ENCODE data around the gene ARHGEF2.
A peak's percentile ranks its signal among the peaks of the same experiment; 100 is the strongest.
"Not testable (repeated sequence)": the region's sequence is repeated elsewhere in the genome, so short reads cannot be mapped to it uniquely, and the experiment has no call there.

ARHGEF2 gene

DNA sequence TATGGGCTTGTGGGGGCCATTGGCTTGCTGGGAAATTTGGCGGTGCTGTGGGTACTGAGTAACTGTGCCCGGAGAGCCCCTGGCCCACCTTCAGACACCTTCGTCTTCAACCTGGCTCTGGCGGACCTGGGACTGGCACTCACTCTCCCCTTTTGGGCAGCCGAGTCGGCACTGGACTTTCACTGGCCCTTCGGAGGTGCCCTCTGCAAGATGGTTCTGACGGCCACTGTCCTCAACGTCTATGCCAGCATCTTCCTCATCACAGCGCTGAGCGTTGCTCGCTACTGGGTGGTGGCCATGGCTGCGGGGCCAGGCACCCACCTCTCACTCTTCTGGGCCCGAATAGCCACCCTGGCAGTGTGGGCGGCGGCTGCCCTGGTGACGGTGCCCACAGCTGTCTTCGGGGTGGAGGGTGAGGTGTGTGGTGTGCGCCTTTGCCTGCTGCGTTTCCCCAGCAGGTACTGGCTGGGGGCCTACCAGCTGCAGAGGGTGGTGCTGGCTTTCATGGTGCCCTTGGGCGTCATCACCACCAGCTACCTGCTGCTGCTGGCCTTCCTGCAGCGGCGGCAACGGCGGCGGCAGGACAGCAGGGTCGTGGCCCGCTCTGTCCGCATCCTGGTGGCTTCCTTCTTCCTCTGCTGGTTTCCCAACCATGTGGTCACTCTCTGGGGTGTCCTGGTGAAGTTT lies 36.4 kb downstream of the ARHGEF2 start:
- DNase-seq = peak; percentile 36 to 48

GRCh38 chr1:155940993-155941844 lies 37.1 kb downstream of the ARHGEF2 start, which contains the start of gene RXFP4:
Gene RXFP4 (plus strand): TSS chr1:155941638. CDS start chr1:155941710, 72 bp downstream.
- peak; percentile 37 to 63 for DNase-seq

DNA sequence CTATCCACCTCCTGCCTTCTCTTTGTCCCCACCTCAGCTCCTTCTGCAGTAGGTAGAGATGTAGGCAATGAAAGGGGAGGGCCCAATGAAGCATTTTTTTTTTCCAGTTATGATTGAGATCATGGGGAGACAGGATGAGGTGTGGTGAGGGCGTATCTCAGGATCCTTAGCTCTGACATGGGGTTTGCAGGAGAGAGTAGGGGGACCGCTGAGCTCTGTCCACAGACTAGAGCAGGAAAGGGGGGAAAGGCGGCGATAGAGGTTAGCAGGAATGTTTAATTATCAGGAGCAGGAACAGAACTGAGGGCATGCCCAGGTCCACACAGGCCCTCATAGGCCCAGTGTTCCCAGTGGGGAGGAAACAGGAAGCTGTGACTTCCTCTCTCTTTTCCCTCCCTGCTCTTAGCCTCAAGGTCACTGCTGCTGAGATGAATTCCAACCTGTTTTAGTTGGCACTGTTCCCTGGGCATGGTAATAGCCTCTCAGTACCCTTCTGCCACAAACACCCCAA lies 37.8 kb downstream of the ARHGEF2 start:
- peak; percentile 45 to 69 for DNase-seq

- peak; percentile 58 to 61 for DNase-seq
These were observed 40.1 kb downstream of the ARHGEF2 start for GRCh38 chr1:155938220-155938627.

DNA sequence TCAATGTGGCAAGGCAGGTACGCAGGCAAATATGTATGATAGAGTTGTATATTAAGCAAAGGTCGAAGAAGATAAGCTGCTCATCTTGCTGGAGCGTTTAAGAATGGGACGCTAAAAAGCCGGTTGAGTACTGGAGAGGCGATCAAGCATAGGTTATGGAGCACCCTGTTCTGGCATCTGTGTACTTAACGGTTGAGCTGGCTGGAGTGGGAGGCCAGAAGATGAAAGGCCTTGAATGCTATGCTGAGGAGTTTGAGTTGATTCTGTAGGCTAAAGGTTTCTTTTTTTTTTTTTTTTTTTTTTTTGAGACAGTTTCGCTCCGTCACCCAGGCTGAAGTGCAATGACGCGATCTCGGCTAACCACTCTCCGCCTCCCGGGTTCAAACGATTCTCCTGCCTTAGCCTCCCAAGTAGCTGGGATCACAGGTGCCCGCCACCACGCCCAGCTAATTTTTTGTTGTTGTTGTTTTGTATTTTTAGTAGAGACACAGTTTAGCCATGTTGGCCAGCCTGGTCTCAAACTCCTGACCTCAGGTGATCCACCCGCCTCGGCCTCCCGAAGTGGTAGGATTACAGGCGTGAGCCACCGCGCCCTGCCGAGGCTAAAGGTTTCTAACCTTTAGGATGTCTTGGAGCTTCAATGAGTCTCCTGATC lies 43.3 kb downstream of the ARHGEF2 start:
- DNase-seq = no peak

DNA sequence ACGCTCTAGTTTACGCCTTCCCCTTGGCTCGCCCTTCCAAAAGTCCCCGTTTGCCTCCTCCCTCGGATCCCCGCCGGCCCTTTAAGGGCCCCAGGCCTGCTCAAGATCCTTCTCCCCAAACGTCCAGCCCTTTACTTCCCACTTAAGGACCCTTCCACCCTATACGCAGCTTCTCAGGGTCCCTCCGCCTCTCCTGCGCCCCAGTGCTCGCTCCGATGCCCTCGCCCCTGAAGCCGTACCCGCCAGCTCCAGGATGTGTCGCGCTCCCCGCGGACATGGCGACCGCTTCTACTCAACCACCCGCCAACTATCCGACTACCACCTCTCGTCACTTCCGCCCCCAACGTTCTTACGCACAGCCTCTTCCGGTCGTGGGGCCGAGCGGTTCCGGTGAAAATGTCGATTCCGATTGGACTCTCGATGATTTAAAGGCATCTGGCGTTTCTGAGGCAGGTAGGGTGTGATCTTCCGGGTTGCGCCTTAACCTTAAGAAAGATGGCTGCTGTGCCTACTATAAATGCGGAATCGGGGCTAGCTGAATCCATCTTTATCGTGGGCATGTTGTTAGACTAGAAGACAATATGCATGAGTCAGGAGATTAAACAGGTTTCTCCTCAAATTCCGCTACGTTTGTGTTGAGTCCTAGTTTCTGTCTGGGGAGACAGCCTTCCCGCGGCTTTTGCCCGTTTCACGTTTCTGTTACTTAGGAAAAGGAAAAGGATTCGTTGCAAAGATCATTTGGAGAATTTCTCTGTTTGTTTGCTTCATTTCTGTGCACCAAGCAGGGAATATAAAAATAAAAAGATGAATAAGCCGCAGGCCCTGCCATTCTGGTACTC lies 44.0 kb downstream of the ARHGEF2 start, which contains the start of gene KHDC4:
Gene KHDC4, minus strand, starts transcription at position 317 of the 839 bp plus-strand sequence. Its CDS starts 40 bp downstream, at position 277.
- DNase-seq = peak; percentile 99

DNA sequence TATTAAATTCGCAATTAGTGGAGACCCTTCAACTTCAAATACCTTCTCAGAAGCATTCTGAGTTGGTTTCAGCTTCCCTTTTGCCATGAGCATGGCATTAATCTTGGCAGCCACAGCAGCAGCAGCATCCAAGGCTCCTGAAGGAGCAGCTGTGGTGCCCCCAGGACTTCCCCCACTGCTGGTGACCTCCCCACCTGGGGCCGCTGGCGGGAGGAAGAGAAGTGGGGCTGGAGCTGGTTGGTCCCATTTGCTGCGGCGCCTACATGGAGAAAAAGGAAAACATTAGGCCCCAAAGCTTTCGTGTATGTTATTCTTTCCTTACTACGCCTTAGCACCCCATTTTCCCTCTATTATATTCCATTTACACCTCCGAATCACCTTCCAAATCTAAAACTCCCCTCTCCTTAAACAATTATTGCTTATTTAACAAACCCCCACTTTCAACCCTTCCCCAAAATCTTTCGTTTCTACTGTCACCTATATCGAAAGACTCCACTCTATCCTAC lies 44.7 kb downstream of the ARHGEF2 start:
- no peak for DNase-seq

GRCh38 chr1:155932487-155932886 lies 45.9 kb downstream of the ARHGEF2 start:
- no peak for DNase-seq

GRCh38 chr1:155932081-155932480 lies 46.3 kb downstream of the ARHGEF2 start:
- no peak for DNase-seq

GRCh38 chr1:155931332-155932038 lies 46.9 kb downstream of the ARHGEF2 start:
- no peak for DNase-seq

GRCh38 chr1:155930725-155931124 lies 47.6 kb downstream of the ARHGEF2 start:
- DNase-seq = not testable (repeated sequence)

GRCh38 chr1:155929057-155929456 lies 49.3 kb downstream of the ARHGEF2 start:
- DNase-seq = no peak

DNA sequence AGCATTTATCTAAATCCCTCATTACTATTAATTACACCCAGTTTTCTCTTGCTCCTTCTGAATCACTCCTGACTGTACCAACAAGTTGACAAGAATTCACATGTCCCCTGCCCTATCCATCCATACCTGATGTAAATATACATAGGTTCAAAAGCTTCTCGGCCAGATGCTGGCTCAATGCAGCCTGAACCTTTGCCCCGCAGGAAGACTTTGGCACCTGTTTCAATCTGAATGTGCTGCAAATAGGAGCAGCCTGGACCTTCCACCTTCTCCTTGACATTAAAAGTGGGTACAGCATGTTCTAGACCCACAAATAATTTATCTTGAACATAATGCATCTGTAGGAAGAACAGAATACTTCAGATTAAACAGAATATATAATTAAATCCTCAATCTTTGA lies 52.8 kb downstream of the ARHGEF2 start:
- no peak for DNase-seq

DNA sequence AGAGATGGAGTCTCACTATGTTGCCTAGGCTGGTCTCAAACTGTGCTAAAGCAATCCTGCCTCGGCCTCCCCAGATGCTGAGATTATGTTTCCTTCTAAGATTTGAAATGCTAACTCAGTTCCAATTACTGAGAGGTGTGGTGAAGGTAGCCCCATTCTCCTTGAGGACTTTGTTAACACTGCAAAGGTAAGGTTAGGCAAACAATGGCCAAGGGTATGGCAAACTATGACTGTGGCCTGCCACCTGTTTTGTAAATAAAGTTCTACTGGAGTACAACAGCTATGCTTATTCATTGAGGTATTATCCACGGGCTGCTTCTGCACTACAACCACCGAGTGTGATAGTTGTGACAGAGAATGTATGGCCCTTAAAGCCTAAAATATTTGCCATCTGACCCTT lies 57.6 kb downstream of the ARHGEF2 start:
- DNase-seq = no peak

- DNase-seq = no peak
These were observed 58.5 kb downstream of the ARHGEF2 start for GRCh38 chr1:155919801-155920200.

- no peak for DNase-seq
These were observed 59.7 kb downstream of the ARHGEF2 start for GRCh38 chr1:155918660-155919059.

DNA sequence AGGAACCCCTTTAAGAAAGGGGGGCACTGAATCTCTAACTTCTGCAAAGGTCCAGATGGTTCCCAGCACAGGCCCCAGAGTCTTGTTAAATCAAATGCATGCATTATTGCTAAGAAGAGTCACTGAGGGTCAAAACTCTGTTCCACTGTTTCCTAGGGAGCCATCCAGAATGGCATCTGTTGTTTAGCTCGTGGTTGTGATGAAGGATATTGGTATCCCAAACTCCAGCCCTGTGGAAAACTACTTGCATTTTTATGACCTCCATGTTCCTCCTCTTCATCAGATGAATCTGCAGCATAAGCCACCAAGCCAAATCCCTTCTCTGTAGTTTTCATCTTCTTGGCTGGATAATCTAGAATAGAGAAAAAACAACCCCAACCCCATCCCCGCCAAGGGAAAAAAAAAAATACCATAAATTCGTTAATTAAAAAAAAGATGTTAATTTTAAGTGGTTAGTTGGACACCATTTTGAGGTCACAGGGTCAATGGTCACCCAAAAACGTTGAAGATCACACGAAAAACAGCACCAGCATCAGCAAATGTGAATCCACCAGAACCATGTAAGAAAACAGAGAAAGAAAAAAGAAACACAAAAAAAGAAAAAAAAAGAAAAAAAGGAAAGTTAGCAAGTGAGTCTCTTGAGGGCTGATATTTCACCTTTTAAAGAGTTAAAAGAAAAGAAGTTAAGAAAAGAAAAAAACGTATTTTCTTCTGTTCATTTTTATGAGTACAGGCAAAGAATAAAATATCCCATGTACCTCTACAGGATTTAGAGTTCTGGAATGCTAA lies 64.2 kb downstream of the ARHGEF2 start:
- no peak for DNase-seq

- no peak for DNase-seq
These were observed 66.3 kb downstream of the ARHGEF2 start for GRCh38 chr1:155912056-155912536.

GRCh38 chr1:155911156-155912055 lies 66.9 kb downstream of the ARHGEF2 start, which contains the start of gene RIT1:
Gene RIT1 (minus strand): TSS chr1:155911349. CDS start chr1:155910761, 588 bp downstream.
- peak; percentile 92 to 93 for DNase-seq
